Measurements from ENCODE around the gene SNRPD3.

The SNRPD3 gene

DNA sequence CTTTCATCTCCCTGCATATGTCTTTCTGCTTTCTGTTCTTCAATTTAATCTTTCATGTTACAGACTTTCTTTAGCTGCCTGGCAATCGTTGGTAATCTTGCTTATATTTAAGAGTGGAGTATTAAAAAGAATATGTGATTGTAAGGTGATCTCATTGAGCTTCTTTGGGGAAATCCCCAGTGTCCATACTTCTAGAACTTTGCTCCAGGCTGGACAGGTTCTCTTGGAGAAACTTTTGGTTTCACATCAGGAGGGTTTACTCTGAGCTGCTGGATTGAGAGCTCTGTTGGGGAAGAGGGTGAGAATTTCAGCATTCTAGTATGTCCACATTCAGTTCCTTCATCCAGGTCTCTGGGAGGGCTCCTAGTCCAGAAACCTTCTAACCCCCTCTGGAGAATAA, 21.0 kb downstream of the SNRPD3 start:
- no peak for DNase-seq

DNA sequence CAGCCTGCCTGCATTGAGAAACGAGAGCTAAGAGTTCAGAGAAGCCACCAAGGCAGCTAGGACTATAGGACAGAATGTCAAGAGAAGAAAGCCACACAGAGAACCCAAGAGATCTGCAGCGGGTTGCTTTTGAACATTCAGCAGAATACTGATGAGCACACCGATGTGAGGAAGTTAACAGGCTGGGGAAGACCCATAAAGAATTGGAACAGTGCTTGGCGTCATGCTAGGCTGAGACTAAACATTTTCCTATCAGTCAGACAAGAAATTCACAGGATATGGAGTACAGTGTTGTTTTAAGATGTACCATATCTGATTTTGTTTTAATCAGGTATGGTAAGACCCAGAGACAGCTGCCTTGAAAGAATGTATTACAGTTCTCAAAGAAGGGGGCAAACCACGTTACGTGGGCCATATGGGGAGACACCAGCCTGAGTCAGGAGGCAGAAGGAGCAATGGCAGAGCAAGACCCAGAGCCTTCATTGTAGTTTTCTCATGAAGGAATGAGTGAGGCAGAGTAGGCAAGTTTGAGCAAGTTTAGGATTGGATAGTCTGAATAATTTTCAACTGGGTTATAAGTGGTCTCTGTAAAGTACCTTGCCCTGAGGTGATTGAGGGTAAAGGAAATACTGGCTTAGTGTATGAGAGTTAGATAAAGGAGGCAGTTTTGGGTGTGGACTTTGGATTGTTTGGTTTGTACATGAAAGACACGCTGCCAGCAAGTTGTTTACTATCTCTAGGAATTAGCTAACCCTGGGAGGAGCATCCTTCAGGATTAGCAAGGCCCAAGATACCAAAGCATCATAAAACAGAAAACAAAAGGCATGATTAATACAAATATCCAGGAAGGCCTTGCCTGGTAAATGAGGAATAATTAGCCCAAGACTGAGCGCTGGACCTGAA, 22.8 kb downstream of the SNRPD3 start:
- DNase-seq, result no peak

DNA sequence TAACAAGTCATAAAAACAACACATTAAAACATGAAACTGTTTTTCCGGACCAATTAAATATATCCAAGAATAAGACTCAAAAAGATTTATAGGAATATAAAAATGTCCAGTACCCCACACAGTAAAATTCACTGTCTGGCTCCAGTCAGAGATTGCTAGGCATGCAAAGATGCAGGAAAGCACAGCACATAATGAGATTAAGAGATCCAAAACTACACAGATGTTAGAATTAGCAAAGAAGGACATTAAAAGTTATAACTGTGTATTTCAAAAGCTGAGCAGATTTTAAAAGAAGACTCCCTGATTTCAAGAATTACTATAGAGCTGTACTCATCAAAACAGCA, 23.4 kb downstream of the SNRPD3 start:
- DNase-seq, result no peak

GRCh38 chr22:24580276-24580675, 24.5 kb downstream of the SNRPD3 start:
- DNase-seq, result no peak

- no peak for DNase-seq
These were observed 26.4 kb downstream of the SNRPD3 start for GRCh38 chr22:24582056-24582814.

- DNase-seq, result no peak
These were observed 27.7 kb downstream of the SNRPD3 start for GRCh38 chr22:24583221-24584165.

DNA sequence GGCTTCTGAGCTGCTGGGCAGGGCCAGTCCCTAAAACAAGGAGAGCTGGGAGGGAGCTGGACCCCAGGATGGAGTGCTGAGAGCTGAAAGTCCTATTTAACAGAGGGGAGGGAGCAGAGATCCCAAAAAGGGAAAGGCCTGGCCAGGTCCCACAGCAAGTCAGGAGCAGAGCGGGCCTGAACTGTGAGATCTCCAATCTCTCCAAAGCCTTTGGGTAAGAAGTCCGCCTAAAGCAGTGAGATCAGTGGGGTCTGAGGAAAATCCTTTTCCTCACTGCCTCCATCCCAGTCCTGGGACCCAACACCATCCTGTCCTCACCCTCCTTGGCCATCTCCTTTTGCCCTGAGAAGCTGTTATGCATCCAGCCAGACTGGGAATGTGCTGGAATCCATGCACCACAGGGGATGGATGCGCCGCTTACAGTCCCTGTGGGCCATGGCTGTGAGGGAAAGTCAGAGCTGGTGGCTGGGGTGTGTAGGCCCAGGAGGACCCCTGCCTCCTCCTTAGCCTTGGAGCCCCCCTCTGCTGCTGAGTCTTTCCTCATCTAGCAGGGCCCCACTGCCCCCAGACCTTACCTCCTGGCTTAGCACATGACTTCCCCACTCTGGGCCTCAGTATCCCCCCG, 28.5 kb downstream of the SNRPD3 start:
- DNase-seq, result no peak

GRCh38 chr22:24584871-24585411, 29.1 kb downstream of the SNRPD3 start:
- DNase-seq, result no peak

DNA sequence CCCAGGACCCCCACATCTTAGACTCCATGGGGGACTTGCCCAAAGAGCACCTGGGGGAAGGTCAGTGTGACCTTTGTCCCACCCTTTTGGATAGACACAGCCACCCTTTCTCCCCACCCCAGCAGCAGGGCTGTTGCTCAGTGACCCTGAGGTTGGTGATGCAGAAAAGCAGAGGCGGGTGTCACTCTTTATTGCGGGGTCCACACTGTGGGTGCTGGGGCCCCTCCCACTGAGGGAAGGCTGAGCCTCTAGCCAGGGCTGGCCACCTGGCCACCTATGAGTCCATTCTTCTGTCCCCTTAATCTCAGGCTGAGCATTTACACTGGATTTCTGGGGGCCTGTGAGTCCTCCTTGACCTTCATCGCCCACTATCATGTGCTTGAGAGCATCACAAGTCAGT, 29.7 kb downstream of the SNRPD3 start:
- no peak for DNase-seq

- DNase-seq, result no peak
These were observed 30.2 kb downstream of the SNRPD3 start for GRCh38 chr22:24585927-24586546.

- DNase-seq, result no peak
These were observed 31.5 kb downstream of the SNRPD3 start for GRCh38 chr22:24587251-24587650.

- no peak for DNase-seq
These were observed 32.1 kb downstream of the SNRPD3 start for GRCh38 chr22:24587948-24588347.

DNA sequence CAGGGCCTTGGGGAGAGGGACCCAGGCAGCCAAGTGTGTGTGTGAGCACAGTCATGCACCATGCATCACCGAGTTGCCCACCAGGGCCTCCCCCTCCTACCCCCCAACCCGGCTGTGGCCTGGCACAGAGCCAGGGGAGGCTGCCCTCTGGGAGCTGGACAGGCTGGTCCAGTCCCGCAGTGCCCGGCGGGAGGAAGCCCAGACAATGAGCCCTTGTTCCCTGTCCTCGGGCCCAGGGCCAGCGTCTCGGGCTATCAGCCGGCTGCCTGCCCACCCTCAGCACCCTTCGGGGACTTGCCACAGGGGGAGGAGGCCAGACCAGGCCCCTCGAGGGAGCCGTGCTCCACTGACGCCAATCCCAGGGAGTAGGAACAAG, 32.6 kb downstream of the SNRPD3 start:
- no peak for DNase-seq

GRCh38 chr22:24588757-24589481, 33.1 kb downstream of the SNRPD3 start:
- DNase-seq, result no peak

DNA sequence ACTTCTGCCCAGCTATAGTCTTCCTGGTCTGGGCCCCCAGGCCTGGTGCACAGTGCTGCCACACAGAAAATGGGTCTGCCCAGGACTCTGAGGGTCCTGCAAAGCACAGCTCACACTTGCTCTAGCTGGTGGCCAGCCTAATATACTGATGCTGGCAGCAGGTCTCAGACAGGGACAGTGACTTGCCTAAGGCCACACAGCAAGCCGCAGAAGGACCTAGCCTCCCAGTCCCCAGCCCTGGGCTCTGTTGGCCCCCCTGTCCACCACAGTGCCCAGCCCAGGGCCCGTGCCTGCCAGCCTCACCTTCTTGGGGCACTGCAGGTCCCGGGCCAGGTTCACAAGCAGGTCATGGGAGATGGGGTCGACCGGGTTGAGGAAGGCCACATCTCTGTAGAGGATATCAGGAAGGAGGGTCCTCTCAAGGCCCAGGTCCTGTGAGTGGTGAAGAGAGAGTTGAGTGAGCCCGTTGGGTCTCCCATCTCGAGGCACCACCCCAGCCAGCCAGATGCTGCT, 33.8 kb downstream of the SNRPD3 start:
- no peak for DNase-seq

DNA sequence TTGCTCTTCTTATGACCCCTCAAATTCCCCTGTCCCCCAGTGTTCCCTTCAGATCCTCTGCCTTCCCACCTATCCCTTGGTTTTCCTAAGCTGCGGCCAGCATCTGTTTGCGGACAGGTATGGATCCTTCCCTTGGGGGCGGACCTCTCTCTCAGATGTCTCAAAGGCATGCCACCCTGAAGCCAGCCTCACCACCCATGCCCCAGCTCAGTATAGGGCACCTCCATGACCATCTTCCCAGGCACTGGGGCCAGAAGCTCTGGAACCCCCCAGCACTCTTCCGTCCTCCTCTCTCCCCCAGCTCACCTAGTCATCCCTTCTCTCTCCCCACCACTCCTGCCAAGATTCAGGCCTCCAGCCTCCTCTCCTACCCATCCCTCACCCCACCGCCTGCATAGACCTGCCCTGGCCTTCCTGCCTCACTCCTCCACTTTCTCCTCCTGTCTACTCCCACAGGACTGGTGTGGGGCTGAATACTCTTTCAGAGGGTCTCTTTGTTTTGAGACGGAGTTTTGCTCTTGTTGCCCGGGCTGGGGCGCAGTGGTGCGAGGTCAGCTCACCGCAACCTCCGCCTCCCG, 34.9 kb downstream of the SNRPD3 start:
- DNase-seq, result no peak

DNA sequence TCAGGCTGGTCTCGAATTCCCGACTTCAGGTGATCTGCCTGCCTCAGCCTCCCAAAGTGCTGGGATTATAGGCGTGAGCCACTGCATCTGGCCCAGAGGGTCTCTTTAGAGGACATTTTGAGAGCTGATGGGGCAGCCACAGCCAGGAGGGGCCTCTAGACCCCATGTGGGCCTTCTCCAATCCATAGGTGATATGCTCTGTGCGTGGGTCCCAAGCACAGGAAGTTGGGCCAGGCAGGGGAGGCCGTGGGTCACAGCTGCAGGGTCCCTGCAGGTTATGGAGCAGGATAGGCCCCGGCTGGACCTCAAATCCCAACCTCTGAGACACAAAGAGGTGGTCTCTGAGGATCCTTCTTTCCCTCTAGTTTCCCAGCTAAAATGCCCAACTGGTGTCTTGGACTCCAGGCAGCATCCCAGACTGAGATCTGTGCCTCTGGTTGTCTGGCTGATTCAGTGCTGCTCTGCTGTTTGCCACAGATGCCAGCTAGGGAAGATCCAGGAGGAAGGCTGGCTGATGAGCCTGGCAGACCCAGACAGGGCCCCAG, 35.6 kb downstream of the SNRPD3 start:
- DNase-seq, result no peak

GRCh38 chr22:24592058-24592850, 36.5 kb downstream of the SNRPD3 start:
- no peak for DNase-seq

- DNase-seq, result peak; percentile 30
These were observed 37.2 kb downstream of the SNRPD3 start, which contains the start of gene LRRC75B for GRCh38 chr22:24592851-24593558. Gene LRRC75B, minus strand, starts transcription at chr22:24593073. Its CDS starts 34 bp downstream, at chr22:24593039.
